Measurements from ENCODE around the gene RELA.

RELA gene

GRCh38 chr11:65634905-65635731 lies 27.6 kb downstream of the RELA start:
- no peak for TF ChIP-seq CTCF (IDR thresholded peaks at IDR 0.05; ENCODE audit: low read length, missing control alignments)
- H3K4me3 ChIP-seq (replicated peaks; ENCODE audit: low read depth, low read length): no peak overlapping the region
- DNase-seq (ENCODE audit: low read depth): no peak

- DNase-seq (ENCODE audit: low read depth): no peak
- H3K4me3 ChIP-seq (replicated peaks; ENCODE audit: low read depth, low read length): no peak overlapping the region
- TF ChIP-seq CTCF (IDR thresholded peaks at IDR 0.05; ENCODE audit: low read length, missing control alignments): no peak
Measured at GRCh38 chr11:65634440-65634839, 28.3 kb downstream of the RELA start.

- no peak for DNase-seq (ENCODE audit: low read depth)
- no peak for TF ChIP-seq CTCF (IDR thresholded peaks at IDR 0.05; ENCODE audit: low read length, missing control alignments)
- H3K4me3 ChIP-seq (replicated peaks; ENCODE audit: low read depth, low read length): no peak overlapping the region
Measured at GRCh38 chr11:65634109-65634436, 28.6 kb downstream of the RELA start.

GRCh38 chr11:65633390-65634108 lies 29.2 kb downstream of the RELA start:
- no peak overlapping the region for H3K4me3 ChIP-seq (replicated peaks; ENCODE audit: low read depth, low read length)
- no peak for TF ChIP-seq CTCF (IDR thresholded peaks at IDR 0.05; ENCODE audit: low read length, missing control alignments)
- DNase-seq (ENCODE audit: low read depth): no peak

GRCh38 chr11:65630215-65630614 lies 32.5 kb downstream of the RELA start:
- DNase-seq (ENCODE audit: low read depth): no peak
- no peak overlapping the region for H3K4me3 ChIP-seq (replicated peaks; ENCODE audit: low read depth, low read length)
- no peak for TF ChIP-seq CTCF (IDR thresholded peaks at IDR 0.05; ENCODE audit: low read length, missing control alignments)

- H3K4me3 ChIP-seq (replicated peaks; ENCODE audit: low read depth, low read length): no peak overlapping the region
- TF ChIP-seq CTCF (IDR thresholded peaks at IDR 0.05; ENCODE audit: low read length, missing control alignments): no peak
- no peak for DNase-seq (ENCODE audit: low read depth)
Measured at GRCh38 chr11:65629579-65629978, 33.1 kb downstream of the RELA start.

Data from fibroblast of pulmonary artery (primary cell).